ENCODE data around the gene POFUT2.

The POFUT2 gene

DNA sequence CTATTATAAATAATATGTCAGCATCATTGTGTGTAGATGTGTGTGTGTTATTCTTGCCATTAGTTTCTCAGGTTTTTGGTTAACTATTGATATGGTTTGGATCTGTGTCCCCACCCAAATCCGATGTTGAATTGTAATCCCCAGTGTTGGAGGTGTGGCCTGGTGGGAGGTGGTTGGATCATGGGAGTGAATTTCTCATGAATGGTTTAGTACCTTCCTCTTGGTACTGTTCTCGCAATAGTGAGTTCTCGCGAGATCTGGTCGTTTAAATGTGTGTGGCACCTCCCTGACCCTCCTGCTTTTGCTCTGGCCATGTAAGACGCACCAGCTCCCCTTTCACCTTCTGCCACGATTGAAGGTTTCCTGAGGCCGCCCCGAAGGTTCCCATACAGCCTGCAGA is 9.6 kb upstream of the POFUT2 start:
- no peak for DNase-seq

DNA sequence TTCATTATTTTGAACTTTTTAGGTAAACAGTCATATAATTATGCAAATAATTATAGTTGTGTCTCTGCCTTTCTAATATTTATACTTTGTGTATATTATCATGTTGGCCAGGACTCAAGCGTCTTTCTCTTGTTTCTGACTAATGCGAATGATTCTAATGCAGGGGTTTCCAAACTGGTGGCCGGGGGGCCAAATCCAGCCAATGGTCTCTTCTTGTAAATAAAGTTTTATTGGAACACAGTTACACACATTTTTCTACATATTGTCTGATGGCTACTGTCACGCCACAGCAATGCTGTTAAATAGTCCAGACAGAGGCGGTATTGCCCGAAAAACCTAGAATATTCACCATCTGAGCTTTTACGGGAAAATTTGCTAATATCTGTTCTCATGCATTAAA is 8.9 kb upstream of the POFUT2 start:
- no peak for DNase-seq

DNA sequence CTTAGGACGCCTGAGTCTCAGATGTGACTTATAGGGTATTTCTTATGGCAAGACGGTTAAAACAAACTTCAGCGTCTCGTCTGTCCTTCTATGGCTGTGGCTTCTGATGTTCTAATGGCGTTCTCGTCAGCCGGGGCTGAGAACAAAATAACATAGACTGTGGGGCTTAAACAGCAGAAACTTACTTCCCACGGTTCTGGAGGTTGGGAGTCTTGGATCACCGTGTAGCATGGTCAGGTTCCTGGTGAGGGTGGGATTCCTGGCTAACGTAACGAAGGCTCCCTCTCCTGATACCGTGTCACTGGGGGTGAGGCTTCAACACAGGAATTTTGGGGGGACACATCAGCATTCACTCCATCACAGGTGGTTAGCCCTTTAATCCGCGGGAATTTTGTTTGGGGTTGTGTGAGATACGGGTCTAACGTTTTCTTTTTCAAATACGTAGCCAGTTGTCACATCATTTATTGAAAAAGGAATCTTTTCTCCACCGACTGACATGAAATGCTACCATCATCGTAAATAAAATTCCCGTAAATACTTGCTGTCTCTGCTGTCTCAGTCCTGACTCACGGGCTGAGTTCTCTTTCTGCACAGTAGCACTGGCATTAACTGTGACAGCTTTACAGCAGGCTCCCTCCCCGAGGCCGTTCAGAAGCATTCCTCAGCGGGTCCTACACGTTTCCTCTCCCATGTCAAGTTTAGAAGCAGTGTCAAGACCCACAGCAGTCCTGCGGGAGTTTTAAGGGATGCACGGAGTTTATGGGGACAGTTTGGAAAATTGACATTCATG is 8.1 kb upstream of the POFUT2 start:
- no peak for DNase-seq

DNA sequence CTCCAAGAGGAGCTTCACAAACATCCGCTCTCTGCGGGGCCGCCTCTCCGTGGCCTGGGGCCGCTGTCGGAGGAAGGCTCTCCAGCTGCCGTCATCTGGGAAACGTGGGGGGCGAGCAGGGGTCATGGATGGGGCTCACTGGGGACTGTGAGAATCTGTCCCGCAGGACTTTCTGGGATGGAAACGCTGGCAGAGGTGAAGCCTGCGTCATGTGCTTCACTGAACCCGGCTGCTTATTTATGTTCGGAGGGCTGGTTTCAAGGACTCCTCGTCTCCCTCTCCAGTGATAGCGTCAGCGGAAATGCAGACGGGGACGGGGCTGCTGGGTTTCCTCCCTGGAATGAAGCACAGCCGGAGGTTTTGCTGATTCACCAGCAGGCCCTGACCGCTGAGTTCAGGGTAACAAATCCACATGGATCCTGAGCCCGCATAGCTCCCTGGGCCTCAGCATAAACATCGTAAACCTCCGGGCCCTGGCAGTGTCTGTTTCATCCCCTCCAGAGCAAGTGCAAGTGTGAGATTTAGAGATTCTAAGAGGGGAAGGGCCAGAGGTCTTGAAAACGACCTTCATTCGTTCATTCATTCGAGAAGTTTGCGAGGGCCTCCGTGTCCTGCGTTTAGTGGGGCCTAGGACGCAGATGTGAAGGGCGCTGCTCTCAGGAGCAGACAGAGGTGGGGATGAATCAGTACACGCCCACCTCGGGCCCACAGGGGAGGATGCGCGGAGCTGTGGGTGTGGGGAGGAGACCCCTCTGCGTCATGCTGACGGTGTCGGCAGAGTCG is 7.0 kb upstream of the POFUT2 start:
- DNase-seq: peak; percentile 56 to 76 (median 65)

DNA sequence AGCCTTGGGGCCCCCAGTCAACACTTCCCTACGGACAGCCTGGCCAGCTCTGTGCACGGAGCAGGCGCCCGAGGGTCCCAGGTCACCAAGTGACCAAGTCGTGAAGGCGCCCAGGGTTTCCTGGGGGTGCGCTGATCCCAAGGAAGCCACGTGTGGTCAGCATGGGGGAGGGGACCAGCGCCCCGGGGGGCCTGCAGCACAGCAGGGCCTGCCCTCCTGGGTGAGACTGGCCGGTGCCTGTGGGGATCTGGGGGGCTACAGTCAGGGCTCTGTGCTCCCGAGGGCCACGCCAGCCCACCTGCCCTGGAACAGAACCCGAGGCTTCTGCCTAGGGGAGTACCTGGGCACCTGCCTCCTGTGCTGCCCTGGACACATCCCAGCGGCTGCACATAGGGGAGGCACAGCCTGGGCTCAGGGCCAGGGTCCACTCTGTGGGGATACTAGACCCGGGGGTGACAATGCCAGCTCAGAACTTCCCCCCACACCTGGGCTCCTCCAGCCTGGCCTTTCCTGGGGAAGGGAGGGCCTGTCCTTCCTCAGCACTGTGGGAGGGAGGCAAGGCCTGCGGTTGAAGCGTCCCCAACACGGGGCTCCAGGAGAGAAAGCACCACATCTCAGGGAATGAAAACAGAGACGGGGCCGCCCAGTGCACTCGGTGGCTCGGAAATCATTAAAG is 6.2 kb upstream of the POFUT2 start:
- DNase-seq: no peak

DNA sequence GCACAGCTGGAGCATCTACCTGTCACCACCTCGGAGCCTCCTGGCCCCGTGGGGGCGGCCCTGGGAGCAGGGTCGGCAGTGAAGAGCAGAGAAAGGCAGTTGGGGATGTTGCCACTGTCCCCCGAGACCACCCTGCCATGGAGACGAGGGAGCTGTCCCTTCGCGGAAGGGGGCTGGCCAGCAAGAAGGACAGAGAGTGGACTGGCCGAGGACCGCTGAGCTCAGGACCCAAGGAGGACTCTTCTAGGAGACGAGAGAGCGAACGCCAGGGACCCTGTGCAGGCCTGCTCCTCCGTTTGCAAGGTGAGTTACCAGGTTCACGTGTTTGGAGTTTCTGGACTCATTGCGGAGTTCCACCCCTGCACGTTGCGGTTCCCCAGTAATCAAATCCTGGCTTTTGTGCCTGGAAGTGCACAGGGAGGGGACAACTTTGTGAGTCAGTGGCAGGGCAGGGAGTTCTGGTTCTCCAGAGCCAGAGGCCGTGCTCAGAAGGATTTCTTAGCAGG is 5.6 kb upstream of the POFUT2 start:
- no peak for DNase-seq

DNA sequence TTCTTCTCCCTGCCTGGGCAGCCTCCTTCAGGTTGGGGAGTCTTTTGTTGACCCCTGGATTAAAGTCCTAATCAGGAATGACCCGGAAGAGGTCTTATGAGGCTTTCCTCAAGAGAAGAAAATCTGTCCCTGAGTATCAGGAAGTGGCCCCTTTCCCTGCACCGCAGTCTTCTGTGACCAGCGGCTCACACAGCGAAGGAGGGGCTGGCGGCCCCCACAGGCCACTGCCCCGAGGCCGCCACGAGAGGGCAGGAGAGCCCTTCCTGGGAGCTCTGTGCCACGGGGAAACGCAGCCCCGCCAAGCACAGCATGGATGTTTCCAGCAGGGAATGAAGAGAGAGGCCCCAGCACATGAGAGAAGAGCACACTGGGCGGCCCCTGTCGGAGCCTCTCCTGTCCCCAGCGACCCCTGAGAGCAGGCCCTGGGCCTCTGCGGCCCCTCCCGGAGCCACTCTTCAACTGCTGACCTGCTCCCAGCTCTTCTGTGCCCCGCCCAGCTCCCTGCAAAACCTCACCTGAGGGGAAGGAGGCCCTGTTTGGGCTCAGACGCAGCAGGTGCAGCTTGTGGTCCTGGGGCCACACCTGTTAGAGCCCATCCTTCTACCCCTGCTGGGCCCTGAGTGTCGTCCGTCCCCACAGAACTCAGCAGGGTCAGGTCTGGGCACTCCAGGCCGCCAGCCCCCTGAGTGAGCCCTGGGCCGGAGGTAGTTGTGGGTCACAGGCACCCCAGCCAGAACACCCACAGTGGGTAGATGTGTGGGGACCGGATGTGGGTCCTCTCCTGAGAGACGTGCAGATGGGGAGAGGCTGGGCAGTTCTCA is 4.9 kb upstream of the POFUT2 start:
- DNase-seq: peak; percentile 91 to 94 (median 92)

DNA sequence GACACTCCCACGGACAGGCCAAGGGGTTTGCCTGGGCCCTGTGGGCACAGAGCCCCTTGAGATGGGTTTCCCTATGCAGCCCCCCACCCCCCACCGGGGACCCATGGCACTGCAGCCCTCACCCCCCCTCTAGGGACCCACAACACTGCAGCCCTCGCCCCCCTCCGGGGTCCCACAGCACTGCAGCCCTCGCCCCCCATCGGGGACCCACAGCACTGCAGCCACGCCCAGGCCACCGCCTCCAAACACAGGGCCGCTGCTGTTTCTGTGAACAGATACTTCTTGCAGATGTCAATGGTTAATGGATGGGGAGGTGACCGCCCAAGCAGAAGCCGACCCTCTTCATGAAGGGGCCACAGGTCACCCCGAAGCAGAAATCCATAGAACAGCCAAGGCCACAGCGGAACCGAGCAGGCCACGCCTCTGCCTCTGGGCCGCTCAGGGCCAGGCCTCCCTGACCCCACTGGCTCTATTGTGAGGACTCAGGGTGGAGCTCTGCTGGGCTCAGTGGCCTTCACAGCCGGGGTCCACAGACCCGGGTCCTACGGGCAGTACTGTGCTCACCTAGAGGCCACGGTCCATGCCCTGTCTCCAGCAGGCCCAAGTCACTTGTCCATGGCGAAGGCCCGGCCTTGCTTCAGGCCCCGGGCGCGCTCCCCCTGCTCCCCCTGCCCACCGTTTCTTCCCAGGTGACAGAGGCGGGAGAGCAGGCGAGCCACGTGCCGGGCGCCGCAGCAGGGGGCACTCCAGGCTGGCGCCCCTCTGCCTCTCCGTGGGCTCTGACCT is 4.1 kb upstream of the POFUT2 start:
- DNase-seq: no peak

DNA sequence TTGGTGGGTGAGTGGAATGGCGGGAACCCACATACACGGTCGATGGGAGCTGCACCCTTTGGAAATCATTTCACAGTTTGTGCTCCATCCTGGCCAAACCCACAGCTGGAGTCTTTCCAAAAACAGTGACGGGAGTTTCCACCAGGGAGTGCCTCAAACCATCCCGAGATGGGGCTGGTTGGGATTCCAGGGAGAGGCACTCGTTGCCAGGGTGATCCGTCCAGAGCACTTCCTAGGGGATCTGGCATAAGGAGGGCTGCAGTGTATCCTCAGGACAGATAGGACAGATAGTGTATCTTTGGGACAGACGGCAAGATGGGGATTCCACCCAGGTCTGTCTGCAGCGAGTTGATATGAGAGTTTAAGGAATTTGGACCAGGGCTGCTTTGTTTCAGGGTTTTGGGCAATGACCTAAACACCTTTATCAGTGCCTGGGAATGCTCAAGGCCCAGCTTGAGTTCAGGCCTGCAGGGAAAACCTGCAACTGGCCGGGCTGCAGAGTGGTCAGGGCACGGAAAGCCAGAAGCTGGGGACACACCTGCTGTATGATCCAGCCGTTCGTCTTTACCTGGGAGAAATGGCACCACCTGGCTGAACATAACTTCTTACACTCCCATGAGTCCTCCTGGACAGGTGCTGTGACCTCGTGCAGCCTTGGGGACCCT is 3.4 kb upstream of the POFUT2 start:
- no peak for DNase-seq

DNA sequence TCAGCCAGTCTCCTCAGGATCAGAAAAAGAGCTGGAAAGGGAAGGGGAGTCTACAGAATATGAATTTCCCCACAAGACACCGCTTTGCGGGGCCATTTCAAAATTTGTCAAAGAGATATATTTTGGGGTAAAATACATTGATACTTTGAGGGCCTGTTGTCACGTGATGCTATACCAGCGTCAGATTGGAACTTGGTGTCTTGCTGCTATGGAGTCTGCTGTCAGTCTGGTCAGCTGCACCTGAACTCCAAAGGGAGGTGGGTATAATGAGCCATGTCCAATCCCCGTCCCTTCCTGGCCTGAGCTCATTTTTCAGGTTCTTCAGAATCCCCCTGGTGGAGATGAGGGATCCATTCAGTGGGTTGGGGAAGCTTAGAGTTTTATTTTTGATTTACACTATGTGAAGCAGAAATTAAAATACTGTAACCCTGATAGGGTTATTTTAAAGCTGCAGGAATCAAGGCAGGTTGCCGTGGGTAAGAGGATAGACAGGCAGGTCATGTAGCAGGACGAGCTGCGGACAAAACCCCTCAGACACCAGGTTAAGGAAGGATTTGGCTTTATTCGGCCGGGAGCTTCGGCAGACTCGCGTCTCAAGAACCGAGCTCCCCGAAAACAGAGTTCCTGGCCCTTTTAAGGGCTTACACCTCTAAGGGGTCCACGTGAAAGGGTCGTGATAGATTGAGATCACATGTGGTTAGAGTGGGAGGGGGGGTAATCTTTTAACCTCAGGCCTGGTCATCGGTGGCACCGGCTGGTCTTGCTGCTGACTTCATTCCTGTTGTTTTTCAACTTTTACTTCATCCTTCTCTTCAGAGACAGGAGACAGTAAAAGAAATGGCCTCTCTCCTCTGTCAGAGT is 2.2 kb upstream of the POFUT2 start:
- DNase-seq: peak in 1 of 4 experiments; percentile 11

DNA sequence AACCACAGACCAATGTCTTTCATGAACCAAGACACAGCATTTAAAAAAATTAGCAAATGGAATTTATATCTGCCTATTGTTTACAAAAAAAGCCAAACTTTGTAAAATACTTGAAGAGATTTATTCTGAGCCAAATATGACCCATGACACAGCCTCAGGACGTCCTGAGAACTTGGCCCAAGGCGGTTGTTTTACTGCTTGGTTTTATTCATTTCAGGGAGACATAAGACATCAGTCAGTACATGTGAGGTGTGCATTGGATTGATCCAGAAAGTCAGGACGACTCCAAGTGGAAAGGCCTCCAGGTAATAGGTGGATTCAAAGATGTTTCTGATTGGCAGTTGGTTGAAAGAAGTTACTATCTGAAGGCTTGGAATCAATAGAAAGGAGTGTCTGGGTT is 1.4 kb upstream of the POFUT2 start:
- DNase-seq: no peak

DNA sequence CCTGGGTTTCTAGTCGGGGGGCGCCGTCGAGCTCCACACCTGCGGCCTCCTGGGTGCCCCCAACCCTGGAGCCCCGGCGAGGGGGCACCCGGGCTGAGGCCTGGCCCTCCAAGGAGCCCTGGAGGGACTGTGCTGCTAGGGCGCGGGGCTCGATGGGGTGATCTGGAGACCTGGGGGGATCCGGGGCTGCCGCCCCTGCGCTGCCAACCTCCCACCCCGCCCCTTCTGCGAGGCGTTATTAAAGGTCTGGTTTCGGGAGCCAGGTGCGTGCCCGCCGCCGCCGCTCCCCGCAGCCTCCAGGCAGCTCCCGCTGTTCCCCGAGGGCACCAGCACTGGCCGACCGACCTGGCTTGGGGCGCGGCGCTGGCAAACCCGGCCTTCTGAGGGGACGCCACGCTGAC is 746 bp upstream of the POFUT2 start:
- no peak for DNase-seq

DNA sequence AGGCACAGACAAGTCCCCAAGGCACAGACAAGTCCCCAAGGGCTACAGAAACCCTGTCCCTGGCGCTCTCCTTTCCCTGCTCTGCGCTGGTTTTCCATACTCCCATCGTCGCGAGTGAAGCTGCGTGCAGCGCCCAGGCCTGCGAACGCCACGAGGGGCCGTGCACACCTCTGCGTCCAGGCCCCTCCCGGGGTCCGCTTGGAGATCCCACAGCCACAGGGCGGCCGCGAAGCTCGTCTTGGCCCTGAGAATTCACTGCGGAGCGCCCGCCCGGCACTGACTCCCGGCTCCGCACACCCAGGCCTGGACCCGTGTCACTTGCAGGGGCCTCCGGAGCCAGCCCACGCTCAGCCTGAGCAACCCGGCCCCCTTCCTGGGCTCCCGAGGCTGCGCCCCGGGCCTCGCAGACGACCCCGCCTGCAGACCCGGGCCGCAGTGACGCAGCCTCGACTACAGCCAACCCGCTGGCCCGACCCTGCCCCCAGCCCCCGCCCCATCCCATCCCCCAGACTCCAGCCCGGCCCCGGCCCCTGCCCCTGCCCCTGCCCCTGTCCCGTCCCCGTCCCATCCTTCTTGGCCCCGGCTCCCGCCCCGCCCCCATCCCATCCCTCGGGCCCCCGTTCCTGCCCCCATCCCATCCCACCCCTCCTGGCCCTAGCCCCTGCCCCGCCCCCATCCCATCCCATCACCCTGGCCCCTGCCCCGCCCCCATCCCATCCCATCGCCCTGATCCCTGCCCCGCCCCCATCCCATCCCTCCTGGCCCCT is 841 bp downstream of the POFUT2 start:
- no peak for DNase-seq

DNA sequence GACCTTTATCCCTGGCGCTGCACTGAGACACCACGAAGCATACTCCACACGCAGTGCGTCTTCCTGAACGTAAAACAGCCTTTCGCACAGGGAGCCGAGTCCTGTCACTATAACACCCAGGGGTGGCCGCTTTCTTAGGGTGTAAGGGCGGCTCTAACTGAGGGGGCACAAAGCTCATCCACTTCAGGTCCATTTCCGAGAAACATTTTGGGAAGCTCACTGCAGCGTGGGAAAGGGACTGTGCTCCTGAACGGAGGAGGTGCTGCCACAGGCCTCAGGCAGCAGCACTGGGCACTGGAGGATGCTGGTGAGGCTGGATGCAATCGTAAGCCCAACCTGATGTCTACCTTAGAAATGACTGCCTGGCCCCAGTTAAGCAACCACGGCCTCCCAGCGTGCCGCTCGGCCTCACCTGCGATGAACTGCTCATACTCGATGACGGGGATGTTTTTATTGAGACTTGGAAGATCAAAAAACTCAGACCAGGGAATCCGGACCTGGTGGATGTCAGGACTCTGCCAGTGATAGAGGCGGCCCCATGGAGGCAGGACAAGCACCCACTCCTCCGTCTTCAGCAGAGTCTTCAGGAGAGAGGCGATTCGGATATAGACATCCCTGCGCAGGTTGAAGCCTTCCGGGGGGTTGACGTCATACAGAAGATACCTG is 2.3 kb downstream of the POFUT2 start:
- DNase-seq: no peak

DNA sequence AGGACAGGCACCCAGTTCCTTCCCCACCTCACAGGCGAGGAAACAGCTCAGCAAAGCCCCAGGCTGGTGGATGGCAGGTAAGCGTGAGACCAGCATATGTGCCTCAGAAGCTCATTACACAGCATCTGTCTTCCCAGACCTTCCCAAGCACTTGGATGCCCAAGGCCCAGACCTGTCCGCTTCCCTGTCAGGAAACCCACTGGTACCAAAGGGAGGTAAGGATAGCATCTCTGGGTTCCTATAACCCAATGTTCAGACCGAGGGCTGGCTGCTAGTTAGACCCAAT is 3.3 kb downstream of the POFUT2 start:
- DNase-seq: no peak

DNA sequence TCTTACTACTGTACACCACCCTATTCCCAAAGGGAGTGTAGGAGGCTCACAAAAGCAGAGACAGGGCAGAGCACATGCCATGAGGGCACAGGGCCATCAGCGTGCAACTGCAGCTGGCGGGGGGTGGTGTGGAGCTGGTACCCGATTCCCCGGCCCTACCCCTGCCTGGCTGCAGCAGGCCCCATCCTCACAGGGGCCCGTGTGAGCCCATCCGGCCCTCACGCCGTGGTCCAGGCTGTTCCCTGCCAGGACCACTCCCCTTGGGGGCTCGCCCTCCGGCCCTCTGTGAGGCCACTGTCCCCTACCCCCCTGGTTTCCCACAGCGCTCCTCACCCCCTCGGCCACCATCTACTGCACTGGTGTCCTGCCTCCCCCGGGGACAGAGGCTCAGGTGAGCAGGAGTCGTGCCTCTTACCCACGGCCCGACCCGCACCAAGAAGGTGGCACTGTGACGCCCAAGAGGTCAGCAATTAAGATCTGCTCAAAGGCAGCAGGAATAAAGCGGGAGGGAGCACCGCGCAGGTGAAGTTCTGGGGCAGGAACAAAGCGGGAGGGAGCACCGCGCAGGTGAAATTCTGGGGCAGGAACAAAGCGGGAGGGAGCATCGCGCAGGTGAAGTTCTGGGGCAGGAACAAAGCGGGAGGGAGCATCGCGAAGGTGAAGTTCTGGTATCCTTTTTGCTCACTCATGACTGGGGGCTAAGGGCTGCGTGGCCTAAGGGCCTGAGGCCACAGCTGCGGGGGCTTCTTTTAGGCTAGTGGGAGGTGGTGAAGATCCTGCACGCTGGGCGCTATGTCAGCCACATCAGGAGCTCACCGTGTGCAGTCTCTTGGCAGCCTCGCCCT is 3.9 kb downstream of the POFUT2 start:
- DNase-seq: no peak

DNA sequence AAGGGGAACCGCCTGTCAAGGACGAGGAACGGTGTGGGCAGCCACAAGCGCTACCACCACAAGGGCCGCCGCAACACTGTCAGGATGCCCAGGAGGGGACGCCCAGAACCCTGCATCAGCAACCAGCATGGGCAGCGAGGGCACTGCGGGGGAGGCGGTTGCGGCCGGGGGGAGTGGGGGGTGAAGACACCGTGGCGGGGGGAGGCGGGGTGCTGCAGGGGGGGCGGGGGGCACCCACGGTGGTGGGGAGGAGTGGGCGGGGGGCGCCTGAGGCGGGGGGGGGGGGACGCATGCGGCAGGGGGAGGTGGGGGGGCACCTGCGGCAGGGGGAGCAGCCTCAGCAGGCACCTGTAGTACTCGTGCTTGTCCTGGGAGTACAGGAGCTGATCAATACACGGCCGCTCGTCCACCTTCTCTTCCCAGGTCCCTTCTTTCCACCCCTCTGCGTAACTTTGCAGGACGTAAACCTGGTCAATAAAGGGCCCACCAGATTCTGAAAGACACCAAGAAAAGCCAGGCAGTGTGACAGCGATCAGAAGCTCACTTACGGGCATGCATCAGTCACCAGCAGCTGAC is 4.6 kb downstream of the POFUT2 start:
- DNase-seq: no peak

All from suppressor macrophage (primary cell).